SJCRH30 (cell line): Measurements from ENCODE around the gene TM4SF4. TPM values are rescaled to one million over a fixed set of nuclear protein-coding genes. Genes with fewer than 3 reads are reported as not detected.

Experiments
- total RNA-seq: library from RNA; depleted of rRNA; stranded (reverse); fragments of >200 nt; shearing (Covaris generic); gene quantifications from 2 replicates; pipeline ENCODE4 v1.2.3, GENCODE V29; 2014; rRNA removed

TM4SF4 gene
- total RNA-seq, 1 experiment from 2014 or later, result not detected

Other genes starting within 250 kb of the TM4SF4 start
- gene TM4SF18, start 141.1 kb upstream of the TM4SF4 start, total RNA-seq, result not detected in 2 replicates
- gene TM4SF1, start 97.0 kb upstream of the TM4SF4 start, total RNA-seq, result 5.4 and 5.7 TPM in 2 replicates
- gene WWTR1, start 183.3 kb downstream of the TM4SF4 start, total RNA-seq, result 48.0 and 49.1 TPM in 2 replicates